ENCODE data around the gene ZER1. TPM values are rescaled to one million over a fixed set of nuclear protein-coding genes. Genes with fewer than 3 reads are reported as not detected.

The ZER1 gene
- total RNA-seq: 37.2 to 39.0 TPM (median 38.7 TPM) in 3 replicates

DNA sequence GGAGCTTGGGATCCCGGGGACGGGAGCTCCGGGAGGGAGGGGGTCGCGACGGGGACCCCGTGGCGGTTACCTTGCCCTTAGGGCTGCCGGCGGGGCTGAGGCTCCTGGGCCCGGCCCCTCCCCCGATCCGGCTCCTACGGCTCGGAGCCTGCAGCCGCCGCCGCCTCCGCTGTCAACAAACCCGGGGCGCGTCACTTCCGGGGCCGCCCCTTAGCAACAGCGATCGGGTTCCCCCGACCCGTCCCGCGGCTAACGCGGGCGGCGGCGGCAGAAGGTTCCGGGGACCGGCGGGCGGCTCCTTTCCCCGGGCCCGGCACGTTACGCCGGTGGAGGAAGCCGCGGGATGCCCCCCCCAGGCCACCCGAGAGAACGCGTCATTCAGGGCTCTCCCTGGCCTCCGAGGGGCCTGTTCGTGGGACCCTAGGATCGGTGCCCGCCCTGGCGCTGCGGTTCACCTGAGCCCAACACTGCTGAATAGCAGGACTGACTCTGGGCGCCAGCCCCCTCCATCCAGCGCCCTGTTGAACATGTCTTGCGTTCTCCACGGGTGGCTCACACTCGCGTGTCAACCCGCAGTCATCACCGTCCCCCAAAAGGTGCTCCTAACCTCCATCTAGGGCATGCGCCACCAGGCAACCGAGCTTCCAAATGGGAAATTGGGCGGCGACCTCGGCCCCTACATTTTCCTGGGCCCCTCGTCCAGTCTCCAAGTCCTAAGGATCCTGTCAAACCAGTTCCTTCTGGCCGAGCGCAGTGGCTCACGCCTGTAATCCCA is at the start of gene ZER1:
TSS of gene ZER1 (minus strand) at position 183 of the 775 bp plus-strand sequence. CDS start 16,362 bp downstream, outside the sequence.
- peak; percentile 87 to 95 for DNase-seq (ENCODE audit: low spot score in 2 of 2, unreplicated experiment in 2 of 2)
- TF ChIP-seq CTCF (IDR thresholded peaks at IDR 0.05; ENCODE audit: unreplicated experiment): no peak
- H3K27me3 Mint-ChIP-seq (ENCODE audit: low read depth): no peaks in the 10 kb centered on the region
- H3K4me3 Mint-ChIP-seq: peak within 1 kb of the TSS; percentile 93
- peak within 1 kb of the TSS; percentile 99 for H3K27ac Mint-ChIP-seq
- peaks cover 4% of the 10 kb centered on the region for H3K36me3 Mint-ChIP-seq
- H3K4me1 Mint-ChIP-seq: peaks cover 17% of the 10 kb centered on the region
- no peaks in the 10 kb centered on the region for H3K9me3 Mint-ChIP-seq

DNA sequence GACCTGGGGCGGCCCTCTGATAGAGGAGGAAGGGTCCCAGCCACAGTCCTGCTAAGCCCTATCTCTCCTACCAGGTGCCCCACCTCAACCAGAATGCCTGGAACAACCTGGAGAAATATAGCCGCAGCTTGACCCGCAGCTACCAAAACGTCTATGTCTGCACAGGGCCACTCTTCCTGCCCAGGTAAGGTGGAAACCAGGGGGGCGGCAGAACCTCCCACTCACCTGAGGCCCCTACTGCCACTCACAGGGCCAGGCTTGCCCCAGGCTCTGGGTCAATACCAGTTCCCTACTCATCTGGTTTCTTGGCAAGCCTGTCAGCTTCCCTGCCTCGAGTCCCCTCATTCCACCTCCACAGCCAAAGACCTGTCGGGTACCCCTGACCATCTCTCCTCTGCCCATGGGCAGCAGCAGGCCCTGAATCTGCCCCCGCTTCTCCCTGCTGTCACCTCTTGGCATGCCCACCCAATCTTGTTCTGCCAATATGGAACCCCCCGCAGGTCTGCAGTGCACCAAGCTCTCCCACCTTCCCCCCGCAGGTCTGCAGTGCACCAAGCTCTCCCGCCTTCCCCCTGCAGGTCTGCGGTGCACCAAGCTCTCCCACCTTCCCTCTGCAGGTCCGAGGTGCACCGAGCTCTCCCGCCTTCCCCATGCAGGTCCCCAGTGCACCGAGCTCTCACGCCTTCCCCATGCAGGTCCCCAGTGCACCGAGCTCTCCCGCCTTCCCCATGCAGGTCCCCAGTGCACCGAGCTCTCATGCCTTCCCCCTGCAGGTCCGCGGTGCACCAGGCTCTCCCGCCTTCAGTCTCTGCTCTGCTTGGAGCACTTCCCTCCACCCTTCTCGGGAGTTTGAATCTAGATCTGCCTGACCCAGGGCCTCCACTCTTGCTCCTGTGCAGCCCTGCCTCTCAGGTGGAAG is 49.2 kb upstream of the ZER1 start:
- no peak for DNase-seq (ENCODE audit: low spot score in 2 of 2, unreplicated experiment in 2 of 2)
- H3K27me3 Mint-ChIP-seq (ENCODE audit: low read depth): no peaks in the 10 kb centered on the region
- TF ChIP-seq CTCF (IDR thresholded peaks at IDR 0.05; ENCODE audit: unreplicated experiment): no peak
- H3K36me3 Mint-ChIP-seq: peaks cover 10% of the 10 kb centered on the region
- no peaks in the 10 kb centered on the region for H3K9me3 Mint-ChIP-seq
- H3K4me1 Mint-ChIP-seq: peaks cover 3% of the 10 kb centered on the region
- no peak overlapping the region for H3K4me3 Mint-ChIP-seq
- no peak overlapping the region for H3K27ac Mint-ChIP-seq

GRCh38 chr9:128819716-128820664 is 48.3 kb upstream of the ZER1 start:
- Mint-ChIP-seq H3K27ac (no peak overlapping the region), H3K9me3 (no peaks in the 10 kb centered on the region), H3K36me3 (peaks cover 10% of the 10 kb centered on the region), H3K4me1 (peaks cover 3% of the 10 kb centered on the region), H3K27me3 (ENCODE audit: low read depth) (no peaks in the 10 kb centered on the region), H3K4me3 (peak overlapping the region; percentile 73)
- TF ChIP-seq CTCF (IDR thresholded peaks at IDR 0.05; ENCODE audit: unreplicated experiment): no peak
- no peak for DNase-seq (ENCODE audit: low spot score in 2 of 2, unreplicated experiment in 2 of 2)

GRCh38 chr9:128818839-128819715 is 47.4 kb upstream of the ZER1 start:
- no peak overlapping the region for H3K27ac Mint-ChIP-seq
- peaks cover 10% of the 10 kb centered on the region for H3K36me3 Mint-ChIP-seq

More at GRCh38 chr9:128818839-128819715, 47.4 kb upstream of the ZER1 start:
- H3K4me3 Mint-ChIP-seq: peak overlapping the region; percentile 73
- peak in 1 of 2 experiments; percentile 52 for DNase-seq (ENCODE audit: low spot score in 2 of 2, unreplicated experiment in 2 of 2)
- H3K27me3 Mint-ChIP-seq (ENCODE audit: low read depth): no peaks in the 10 kb centered on the region
- no peak for TF ChIP-seq CTCF (IDR thresholded peaks at IDR 0.05; ENCODE audit: unreplicated experiment)
- no peaks in the 10 kb centered on the region for H3K9me3 Mint-ChIP-seq
- peaks cover 3% of the 10 kb centered on the region for H3K4me1 Mint-ChIP-seq

Measured in mesothelial cell of epicardium (in vitro differentiated cells).